ENCODE measurements around the gene ATP6V0A4.

DNA sequence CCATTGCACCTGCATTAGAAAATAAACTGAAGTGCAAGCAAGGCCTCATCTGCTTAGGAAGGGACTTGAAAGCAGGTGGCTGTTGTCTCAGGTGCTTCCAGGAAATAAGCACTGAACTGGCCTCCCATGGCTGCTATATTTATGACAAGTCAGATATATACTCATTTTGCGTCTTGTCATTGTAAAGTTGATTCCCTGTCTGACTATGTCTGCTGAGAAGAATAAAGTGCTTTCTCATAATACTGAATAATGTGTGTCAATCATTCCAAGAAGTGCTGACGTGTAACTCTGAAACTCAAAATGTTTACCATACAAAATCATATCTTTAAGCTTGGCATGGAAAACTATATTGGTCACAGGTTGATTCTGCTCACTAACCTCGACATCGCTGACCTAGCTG, 51.9 kb downstream of the ATP6V0A4 start:
- TF ChIP-seq, protein P1, sequence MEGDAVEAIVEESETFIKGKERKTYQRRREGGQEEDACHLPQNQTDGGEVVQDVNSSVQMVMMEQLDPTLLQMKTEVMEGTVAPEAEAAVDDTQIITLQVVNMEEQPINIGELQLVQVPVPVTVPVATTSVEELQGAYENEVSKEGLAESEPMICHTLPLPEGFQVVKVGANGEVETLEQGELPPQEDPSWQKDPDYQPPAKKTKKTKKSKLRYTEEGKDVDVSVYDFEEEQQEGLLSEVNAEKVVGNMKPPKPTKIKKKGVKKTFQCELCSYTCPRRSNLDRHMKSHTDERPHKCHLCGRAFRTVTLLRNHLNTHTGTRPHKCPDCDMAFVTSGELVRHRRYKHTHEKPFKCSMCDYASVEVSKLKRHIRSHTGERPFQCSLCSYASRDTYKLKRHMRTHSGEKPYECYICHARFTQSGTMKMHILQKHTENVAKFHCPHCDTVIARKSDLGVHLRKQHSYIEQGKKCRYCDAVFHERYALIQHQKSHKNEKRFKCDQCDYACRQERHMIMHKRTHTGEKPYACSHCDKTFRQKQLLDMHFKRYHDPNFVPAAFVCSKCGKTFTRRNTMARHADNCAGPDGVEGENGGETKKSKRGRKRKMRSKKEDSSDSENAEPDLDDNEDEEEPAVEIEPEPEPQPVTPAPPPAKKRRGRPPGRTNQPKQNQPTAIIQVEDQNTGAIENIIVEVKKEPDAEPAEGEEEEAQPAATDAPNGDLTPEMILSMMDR (IDR thresholded peaks at IDR 0.05; ENCODE audit: insufficient read depth, low read length) = no peak
- TF ChIP-seq SPI1 (IDR thresholded peaks at IDR 0.05; ENCODE audit: borderline replicate concordance, low read depth) (no peak), GABPA (IDR thresholded peaks at IDR 0.05; ENCODE audit: low read depth) (no peak), POLR2AphosphoS5 (IDR thresholded peaks at IDR 0.05; ENCODE audit: low read depth) (no peak)
